ENCODE measurements around the gene MED13L. TPM values are rescaled to one million over a fixed set of nuclear protein-coding genes. Genes with fewer than 3 reads are reported as not detected.

MED13L gene
- total and polyA plus RNA-seq, 2 of the 8 experiments (the other 6 are each of a cell fraction or from before 2014, with no cell fraction given) = 15.9 to 51.7 TPM

GRCh38 chr12:115979851-115980250 lies 297.6 kb downstream of the MED13L start:
- 44% methylated on average over 3 of the region's 3 CpGs; no CpG with 5 or more reads in 1 of the 2 experiments for WGBS, 2 experiments (ENCODE audit: extremely low coverage in 1 of 2, insufficient coverage in 1 of 2, insufficient read length in 1 of 2, insufficient replicate concordance in 2 of 2, low coverage in 1 of 2, low lambda C conversion rate in 2 of 2, missing lambda C conversion rate in 1 of 2)
- Histone ChIP-seq H3K4me3 (ENCODE audit: extremely low read depth in 1 of 4, insufficient read depth in 2 of 4, low read depth in 3 of 4, low read length in 4 of 4) (no peak overlapping the region), H3K18ac (ENCODE audit: extremely low read depth, low read length) (no peak overlapping the region), H3K79me1 (ENCODE audit: low read depth, low read length) (no peaks in the 10 kb centered on the region), H3K36me3 (ENCODE audit: control insufficient read depth in 2 of 4, insufficient read depth in 4 of 4, low read length in 3 of 4) (peaks cover 2 to 33% (median 8%) of the 10 kb centered on the region in 4 experiments; a peak in 6 of 8 replicates), H3K4me1 (replicated peaks in 1 of 4; ENCODE audit: control insufficient read depth in 3 of 4, insufficient read depth in 4 of 4, low read length in 3 of 4) (no peaks in the 10 kb centered on the region; a peak in 2 of 7 replicates), H3K27ac (ENCODE audit: low read depth, low read length) (no peak overlapping the region), H3K9me3 (ENCODE audit: insufficient read depth in 2 of 2, low read depth in 1 of 2, low read length in 1 of 2) (no peaks in the 10 kb centered on the region), H3K23ac (ENCODE audit: insufficient read length) (no peak overlapping the region), H4K91ac (replicated peaks; ENCODE audit: insufficient read length, low read length) (no peak overlapping the region), H2BK20ac (ENCODE audit: low read length) (no peak overlapping the region), H4K5ac (ENCODE audit: insufficient read length, low read depth, low read length) (no peak overlapping the region), H3K56ac (replicated peaks; ENCODE audit: insufficient read length, low read depth, low read length) (no peak overlapping the region), H2AFZ (ENCODE audit: low read length) (no peak overlapping the region), H2BK120ac (replicated peaks; ENCODE audit: low read depth, low read length) (no peak overlapping the region), H2BK5ac (ENCODE audit: low read depth, low read length) (no peak overlapping the region), H3K79me2 (ENCODE audit: control insufficient read depth in 1 of 2, insufficient read depth in 2 of 2, low read length in 2 of 2) (no peaks in the 10 kb centered on the region), H3K9ac (replicated peaks in 1 of 4; ENCODE audit: extremely low read depth in 1 of 4, low read depth in 3 of 4, low read length in 3 of 4) (no peak overlapping the region), H3K27me3 (replicated peaks in 1 of 4; ENCODE audit: control insufficient read depth in 3 of 4, extremely low read depth in 1 of 4, insufficient read depth in 3 of 4, low read length in 3 of 4) (no peaks in the 10 kb centered on the region), H4K8ac (ENCODE audit: extremely low read depth, insufficient read depth, low read length) (no peak overlapping the region), H3K14ac (ENCODE audit: insufficient read length) (no peak overlapping the region), H2AK5ac (ENCODE audit: low read depth, low read length) (no peak overlapping the region), H2BK15ac (ENCODE audit: low read length) (no peak overlapping the region), H3K4me2 (ENCODE audit: insufficient read depth in 1 of 2, low read depth in 2 of 2, low read length in 2 of 2) (no peak overlapping the region), H4K20me1 (replicated peaks in 1 of 2; ENCODE audit: control insufficient read depth in 1 of 2, insufficient read depth in 2 of 2, low read length in 2 of 2) (peaks cover 2 to 3% of the 10 kb centered on the region in 2 experiments), H3K4ac (replicated peaks; ENCODE audit: insufficient read length, low read depth, low read length) (no peak overlapping the region), H2BK12ac (ENCODE audit: low read depth, low read length) (no peak overlapping the region), H3K23me2 (ENCODE audit: low read depth, low read length) (no peaks in the 10 kb centered on the region)
- FAIRE-seq (no peak), DNase-seq (ENCODE audit: low read depth in 1 of 2, low spot score in 2 of 2) (no peak)
- ChIA-PET POLR2A (ENCODE audit: partially characterized antibody) (interaction anchor here (0.7 kb wide), 1 partner anchor 146 kb away, joined by 3 read pairs; no protein-coding TSS in a partner anchor), CTCF (ENCODE audit: partially characterized antibody) (interaction anchor here (1.2 to 2.2 kb wide), 4 partner anchors 14 to 717 kb away, joined by 3 to 7 read pairs (median 4); no protein-coding TSS in a partner anchor)
- no peak for TF ChIP-seq TAF1 (IDR thresholded peaks at IDR 0.05; ENCODE audit: low read depth, low read length)
- no peak for TF ChIP-seq JUND (IDR thresholded peaks at IDR 0.05; ENCODE audit: low read length)
- no peak for TF ChIP-seq SAP30 (IDR thresholded peaks at IDR 0.05; ENCODE audit: insufficient read depth, insufficient replicate concordance, low read length)
- TF ChIP-seq KDM5A (IDR thresholded peaks at IDR 0.05; ENCODE audit: low read length) = no peak
- TF ChIP-seq BACH1 (IDR thresholded peaks at IDR 0.05; ENCODE audit: low read length) = no peak
- TF ChIP-seq HDAC2 (IDR thresholded peaks at IDR 0.05; ENCODE audit: borderline replicate concordance in 1 of 2, low read depth in 2 of 2, low read length in 2 of 2) = no peak
- TF ChIP-seq CTCF (IDR thresholded peaks at IDR 0.05; ENCODE audit: control extremely low read depth in 1 of 3, insufficient read depth in 1 of 3, low read depth in 1 of 3, low read length in 3 of 3) = no peak
- TF ChIP-seq CBX5 (IDR thresholded peaks at IDR 0.05; ENCODE audit: low read depth, low read length) = no peak
- TF ChIP-seq KDM1A (IDR thresholded peaks at IDR 0.05; ENCODE audit: borderline replicate concordance, low read length) = no peak
- no peak for TF ChIP-seq CTBP2 (IDR thresholded peaks at IDR 0.05; ENCODE audit: borderline replicate concordance, insufficient read depth, insufficient read length, low read length)
- no peak for TF ChIP-seq SP2 (IDR thresholded peaks at IDR 0.05; ENCODE audit: low read length)
